SK-N-SH (cell line): ENCODE results near the gene FRMD1. TPM values are rescaled to one million over a fixed set of nuclear protein-coding genes. Genes with fewer than 3 reads are reported as not detected.
A peak's percentile ranks its signal among the peaks of the same experiment; 100 is the strongest.

Experiments
- CTCF ChIA-PET: fragments of 300-600, 350-600 bp; formaldehyde crosslinking; extraction: SDS; loops from one replicate; lab custom pipeline; 2021; lab: Yijun Ruan, JAX
- POLR2A ChIA-PET: fragments of 350-600 bp; sonication (Branson Sonifier 250); formaldehyde crosslinking; extraction: SDS; loops from one replicate; lab custom pipeline; 2020; ENCODE audit warnings: antibody characterized with exemption, inconsistent platforms; lab: Yijun Ruan, JAX
- DNase-seq: peaks from one replicate; pipeline ENCODE4 v3.0.0; 2012
- H2AFZ ChIP-seq: fragments of 200-600 bp; sonication (generic); 2 replicates; pipeline ENCODE4 v1.8.1; 2016; ENCODE audit warnings: antibody characterized with exemption, mild to moderate bottlenecking, low read depth
- H3F3A ChIP-seq: fragments of 200-600 bp; sonication (generic); replicated peaks from 2 replicates; pipeline ENCODE3; 2016; ENCODE audit warnings: antibody characterized with exemption, mild to moderate bottlenecking; ENCODE audit not compliant: insufficient read depth
- H3K27ac ChIP-seq, 2 experiments: fragments of 200-500 bp in 1 of 2; fragments of 200-600 bp in 1 of 2; sonication (Bioruptor generic) in 1 of 2; sonication (generic), shearing (Covaris generic) in 1 of 2; 2 replicates each; pipeline versions ENCODE4 v1.5.1 to v1.6.1; 2014 to 2016; ENCODE audit warnings: low read depth in 2 of 2, inconsistent platforms in 1 of 2, low read length in 1 of 2, mild to moderate bottlenecking in 1 of 2, mixed read lengths in 1 of 2
- H3K27me3 ChIP-seq: fragments of 200-600 bp; sonication (generic), shearing (Covaris generic); 2 replicates; pipeline ENCODE4 v1.6.1; 2016; ENCODE audit warnings: mixed run types; ENCODE audit not compliant: insufficient read depth
- H3K36me3 ChIP-seq, 2 experiments: fragments of 200-500 bp in 1 of 2; fragments of 200-600 bp in 1 of 2; sonication (Bioruptor generic) in 1 of 2; sonication (generic) in 1 of 2; replicated peaks in 1 of 2; 2 replicates each; pipeline versions ENCODE3 to v1.5.1; 2014 to 2016; ENCODE audit warnings: low read length in 1 of 2, mild to moderate bottlenecking in 1 of 2; ENCODE audit not compliant: insufficient read depth in 2 of 2, control insufficient read depth in 1 of 2
- H3K4me1 ChIP-seq, 2 experiments: fragments of 200-500 bp in 1 of 2; fragments of 200-600 bp in 1 of 2; sonication (Bioruptor generic) in 1 of 2; sonication (generic), shearing (Covaris generic) in 1 of 2; 2 replicates each; pipeline versions ENCODE4 v1.5.1 to v1.6.1; 2014 to 2016; ENCODE audit warnings: low read depth in 1 of 2, low read length in 1 of 2, mixed run types in 1 of 2; ENCODE audit not compliant: insufficient read depth in 2 of 2, control insufficient read depth in 1 of 2
- H3K4me2 ChIP-seq: fragments of 200-600 bp; sonication (generic), shearing (Covaris generic); 2 replicates; pipeline ENCODE4 v1.6.1; 2017; ENCODE audit warnings: mixed run types
- H3K4me3 ChIP-seq, 2 experiments: fragments of 200-500 bp in 1 of 2; fragments of 200-600 bp in 1 of 2; sonication (Bioruptor generic) in 1 of 2; sonication (generic), shearing (Covaris generic) in 1 of 2; 2 replicates each; pipeline versions ENCODE4 v1.5.1 to v1.8.1; 2014 to 2016; ENCODE audit warnings: low read depth in 2 of 2, inconsistent platforms in 1 of 2, low read length in 1 of 2, mild to moderate bottlenecking in 1 of 2, mixed read lengths in 1 of 2, moderate library complexity in 1 of 2
- H3K79me2 ChIP-seq: fragments of 200-600 bp; sonication (generic); 2 replicates; pipeline ENCODE4 v1.8.1; 2017; ENCODE audit warnings: mild to moderate bottlenecking; ENCODE audit not compliant: insufficient read depth
- H3K9ac ChIP-seq: fragments of 200-600 bp; sonication (generic); 2 replicates; pipeline ENCODE4 v1.6.1; 2017; ENCODE audit warnings: mixed run types
- H3K9me2 ChIP-seq: fragments of 200-600 bp; sonication (generic); 2 replicates; pipeline ENCODE4 v1.6.1; 2017; ENCODE audit warnings: mixed run types
- H3K9me3 ChIP-seq: fragments of 200-600 bp; sonication (generic); 2 replicates; pipeline ENCODE4 v1.6.1; 2017; ENCODE audit warnings: mixed run types, mild to moderate bottlenecking, moderate library complexity
- H4K20me1 ChIP-seq: fragments of 200-600 bp; sonication (generic); 2 replicates; pipeline ENCODE4 v1.6.1; 2017; ENCODE audit warnings: mild to moderate bottlenecking, mixed run types; ENCODE audit not compliant: insufficient read depth
- CTCF ChIP-seq: fragments of 200-600 bp; sonication (generic); IDR thresholded peaks from 2 replicates; pipeline ENCODE4 v1.6.1; 2017; ENCODE audit warnings: antibody characterized with exemption, mild to moderate bottlenecking, moderate library complexity
- FOXJ3 ChIP-seq: sonication (generic); formaldehyde crosslinking; IDR thresholded peaks from 2 replicates; pipeline ENCODE4 v1.5.1; 2020; ENCODE audit warnings: mild to moderate bottlenecking, missing genetic modification reagents
- MAX ChIP-seq: IDR thresholded peaks from 2 replicates; pipeline ENCODE4 v1.4.0; 2012; ENCODE audit warnings: low read depth
- MXI1 ChIP-seq: IDR thresholded peaks from 2 replicates; pipeline ENCODE4 v1.6.1; 2012; ENCODE audit warnings: mild to moderate bottlenecking, low read depth, low read length, improper control_type of control experiment
- PBX3 ChIP-seq: IDR thresholded peaks from 2 replicates; pipeline ENCODE4; 2012
- RFX5 ChIP-seq: IDR thresholded peaks from 2 replicates; pipeline ENCODE4 v1.6.1; 2012; ENCODE audit warnings: mild to moderate bottlenecking, improper control_type of control experiment, low read length
- TCF12 ChIP-seq: IDR thresholded peaks from 2 replicates; pipeline ENCODE4 v1.4.0; 2012
- WGBS: methylation state at CpG from one replicate; pipeline ENCODE4 v1.1.6; 2017; ENCODE audit warnings: low lambda C conversion rate; 5-methylcytosine and 5-hydroxymethylcytosine counted together
- polyA plus RNA-seq, 3 experiments: library from polyadenylated mRNA; depleted of rRNA; stranded (reverse); fragments of >200 nt; gene quantifications; 2 replicates each; pipeline ENCODE4 v1.2.3, GENCODE V29; 2012

The FRMD1 gene
- polyA plus RNA-seq, 1 of the 3 experiments (the other 2 are of a cell fraction), result not detected

DNA sequence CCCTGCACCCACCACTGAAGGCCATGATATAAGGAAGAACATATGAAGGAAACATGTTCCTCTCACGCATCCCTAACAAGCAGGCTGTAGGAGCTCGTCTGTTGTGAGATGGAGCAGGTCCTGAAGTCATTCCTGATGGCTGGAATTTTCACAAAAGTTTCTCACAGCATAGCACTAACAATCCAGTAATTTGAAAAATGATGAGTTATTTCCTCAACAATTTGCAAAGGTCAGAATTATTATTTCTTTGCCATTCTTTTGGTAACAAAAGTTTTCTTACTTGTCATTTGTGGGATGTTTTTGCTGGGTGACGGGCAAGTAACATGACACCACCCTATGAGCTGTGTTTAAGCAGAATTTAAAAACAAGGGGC, 27.6 kb upstream of the FRMD1 start:
- Histone ChIP-seq H3F3A (no peaks in the 10 kb centered on the region), H3K27me3 (no peaks in the 10 kb centered on the region), H3K36me3 (no peaks in the 10 kb centered on the region), H3K4me1 (peaks cover 0 to 13% of the 10 kb centered on the region in 2 experiments; a peak in 2 of 4 replicates), H3K4me3 (no peak overlapping the region), H3K9me2 (no peaks in the 10 kb centered on the region), H3K79me2 (no peaks in the 10 kb centered on the region), H3K4me2 (no peak overlapping the region), H3K9me3 (0 out of 2 replicates have a peak, but pooled peaks cover 5% of the 10 kb centered on the region), H2AFZ (no peak overlapping the region), H4K20me1 (no peaks in the 10 kb centered on the region), H3K9ac (no peak overlapping the region), H3K27ac (no peak overlapping the region)
- TF ChIP-seq FOXJ3 (no peak), MXI1 (no peak), CTCF (no peak), TCF12 (no peak), MAX (no peak), PBX3 (no peak)
- 33% methylated on average over 3 of the region's 3 CpGs for WGBS
- POLR2A ChIA-PET, result no interaction called here
- CTCF ChIA-PET, result no interaction called here
- DNase-seq, result no peak

DNA sequence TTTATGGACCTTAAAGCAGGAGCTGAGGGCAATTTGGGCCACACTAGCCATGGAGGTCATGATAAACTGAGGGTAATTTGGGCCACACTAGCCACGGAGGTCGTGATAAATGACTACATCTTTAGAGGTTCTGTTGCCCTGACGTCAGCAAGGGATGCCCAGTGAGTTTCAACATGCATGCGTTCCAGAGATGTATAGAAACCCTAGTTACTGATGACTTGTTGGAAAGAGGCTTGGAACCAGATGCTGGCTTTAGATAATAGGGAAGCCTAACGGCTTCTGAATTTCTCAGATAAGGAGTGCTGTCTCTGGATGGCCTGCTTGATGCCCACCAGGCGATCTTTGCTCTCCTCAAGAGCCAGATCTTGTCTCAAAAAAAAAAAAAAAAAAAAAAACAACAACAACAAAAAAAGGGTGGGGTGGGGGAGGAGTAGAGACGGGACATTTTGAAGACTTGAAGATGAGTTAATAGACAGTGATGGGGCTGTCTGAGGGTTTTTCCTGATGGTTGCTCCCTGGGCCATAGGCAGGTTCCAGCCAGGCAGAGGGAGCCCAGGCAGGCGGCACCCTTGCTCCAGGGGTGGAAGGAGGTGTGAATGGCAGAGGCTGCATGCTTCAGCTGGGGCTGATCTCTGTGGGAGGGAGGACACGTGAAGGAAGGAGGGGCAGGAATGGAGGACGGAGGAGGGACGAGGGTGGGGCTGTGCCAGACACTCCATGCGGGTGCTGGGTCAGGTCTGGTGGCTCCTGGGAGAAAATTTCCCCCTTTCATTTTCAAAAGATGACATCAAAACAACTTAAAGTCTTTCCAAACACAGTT, 27.0 kb upstream of the FRMD1 start:
- DNase-seq, result peak; percentile 46
- H3F3A ChIP-seq, result no peaks in the 10 kb centered on the region
- H3K27me3 ChIP-seq, result no peaks in the 10 kb centered on the region
- CTCF ChIA-PET, result interaction anchor here (1.6 kb wide), 1 partner anchor 138 kb away, joined by 4 read pairs; no protein-coding TSS in a partner anchor
- H2AFZ ChIP-seq, result no peak overlapping the region
- TF ChIP-seq MAX (no peak), RFX5 (peak; percentile 30; the same call in 1 of the 2 replicates)
- TF ChIP-seq, all 33 proteins: peak for 1
- 0 out of 2 replicates have a peak, but pooled peaks cover 5% of the 10 kb centered on the region for H3K9me3 ChIP-seq
- 33% methylated on average over 12 of the region's 12 CpGs for WGBS
- H3K36me3 ChIP-seq, result no peaks in the 10 kb centered on the region
- POLR2A ChIA-PET, result no interaction called here
- no peaks in the 10 kb centered on the region for H3K79me2 ChIP-seq
- no peak overlapping the region for H3K9ac ChIP-seq
- no peaks in the 10 kb centered on the region for H3K9me2 ChIP-seq
- no peak overlapping the region for H3K27ac ChIP-seq
- peaks cover 0 to 13% of the 10 kb centered on the region in 2 experiments; a peak in 2 of 4 replicates for H3K4me1 ChIP-seq
- no peak overlapping the region for H3K4me2 ChIP-seq
- H4K20me1 ChIP-seq, result no peaks in the 10 kb centered on the region
- no peak overlapping the region for H3K4me3 ChIP-seq
